ENCODE results near the gene FOXL3.

FOXL3 gene

DNA sequence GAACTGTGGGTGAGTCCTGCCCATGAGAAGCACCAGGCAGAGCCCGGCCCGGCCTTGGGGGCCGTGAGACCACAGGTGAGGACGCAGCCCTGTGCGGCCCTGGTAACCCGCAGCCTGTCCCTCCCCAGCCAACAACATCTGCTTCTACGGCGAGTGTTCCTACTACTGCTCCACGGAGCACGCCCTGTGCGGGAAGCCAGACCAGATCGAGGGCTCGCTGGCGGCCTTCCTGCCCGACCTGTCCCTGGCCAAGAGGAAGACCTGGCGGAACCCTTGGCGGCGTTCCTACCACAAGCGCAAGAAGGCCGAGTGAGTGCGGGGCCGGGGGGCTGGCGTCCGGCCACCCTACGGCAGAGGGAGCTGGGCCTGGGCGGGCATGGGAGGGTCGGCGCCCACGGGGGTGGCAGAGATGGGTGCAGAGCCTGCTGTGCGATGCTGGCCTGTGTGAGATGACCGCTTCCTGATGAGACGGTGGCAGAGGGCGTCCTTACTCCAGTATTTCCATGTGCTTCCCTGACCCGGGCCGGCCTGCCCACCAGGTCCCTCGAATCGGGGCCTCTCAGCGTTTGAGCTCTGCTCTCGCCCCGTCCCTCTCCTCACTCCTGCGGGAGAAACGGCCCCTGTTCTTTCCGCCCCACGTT is 34.1 kb upstream of the FOXL3 start:
- DNase-seq: no peak

DNA sequence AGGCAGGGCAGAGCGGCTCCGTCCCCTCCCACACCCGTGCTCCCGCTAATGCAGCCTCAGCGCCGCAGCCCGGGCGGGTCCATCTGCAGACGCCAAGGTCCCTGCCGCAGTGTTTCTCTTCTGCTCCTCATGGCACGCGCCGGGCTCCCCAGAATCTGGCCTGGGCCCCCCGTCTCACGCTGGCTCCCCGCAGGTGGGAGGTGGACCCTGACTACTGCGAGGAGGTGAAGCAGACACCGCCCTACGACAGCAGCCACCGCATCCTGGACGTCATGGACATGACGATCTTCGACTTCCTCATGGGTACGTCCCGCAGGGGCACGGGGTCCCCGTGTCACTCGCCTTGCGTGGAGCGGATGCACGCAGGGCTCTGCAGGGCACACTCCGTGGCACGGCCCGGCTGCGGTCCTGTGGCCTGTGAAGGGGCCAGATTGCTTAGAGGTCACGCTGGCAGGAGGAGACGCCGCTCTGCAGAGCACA is 33.5 kb upstream of the FOXL3 start:
- DNase-seq: no peak

DNA sequence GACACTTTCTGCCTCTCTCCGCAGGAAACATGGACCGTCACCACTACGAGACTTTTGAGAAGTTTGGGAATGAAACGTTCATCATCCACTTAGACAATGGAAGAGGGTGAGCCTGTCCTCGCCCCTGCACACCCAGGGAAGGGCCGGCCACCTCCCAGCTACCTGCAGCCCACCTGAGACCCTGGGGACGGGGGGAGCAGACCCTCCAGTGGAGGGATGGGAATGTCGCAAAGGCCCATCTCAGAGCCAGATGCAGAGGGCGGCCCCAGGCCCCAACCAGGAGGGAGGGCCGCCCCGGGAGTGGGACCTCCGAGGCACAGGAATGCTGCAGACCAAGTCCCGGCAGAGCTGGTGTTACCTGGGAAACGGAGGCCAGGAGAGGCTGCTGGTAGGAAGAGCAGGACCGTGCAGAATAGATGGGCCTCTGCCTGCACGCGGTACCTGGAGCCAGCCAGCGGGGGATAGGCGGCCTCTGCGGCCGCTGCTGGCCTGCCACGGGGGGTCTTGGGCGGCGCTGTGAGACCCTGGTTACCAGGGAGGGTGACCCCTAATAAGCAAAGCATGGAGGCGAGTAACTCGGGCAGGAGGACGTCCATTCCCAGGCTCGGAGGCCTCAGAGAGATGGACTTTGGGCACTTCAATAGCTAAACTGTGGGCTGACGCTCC is 32.9 kb upstream of the FOXL3 start:
- DNase-seq: no peak

DNA sequence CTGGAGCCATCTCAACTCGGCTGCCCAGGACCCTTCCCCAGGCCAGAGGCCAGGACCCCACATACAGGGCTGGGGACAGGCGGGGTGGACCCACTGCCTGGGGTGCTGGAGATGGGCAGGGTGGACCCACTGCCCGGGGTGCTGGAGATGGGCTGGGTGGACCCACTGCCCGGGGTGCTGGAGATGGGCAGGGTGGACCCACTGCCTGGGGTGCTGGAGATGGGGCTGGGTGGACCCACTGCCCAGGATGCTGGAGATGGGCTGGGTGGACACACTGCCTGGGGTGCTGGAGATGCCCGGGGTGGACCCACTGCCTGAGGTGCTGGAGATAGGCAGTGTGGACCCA is 32.4 kb upstream of the FOXL3 start:
- DNase-seq: no peak

DNA sequence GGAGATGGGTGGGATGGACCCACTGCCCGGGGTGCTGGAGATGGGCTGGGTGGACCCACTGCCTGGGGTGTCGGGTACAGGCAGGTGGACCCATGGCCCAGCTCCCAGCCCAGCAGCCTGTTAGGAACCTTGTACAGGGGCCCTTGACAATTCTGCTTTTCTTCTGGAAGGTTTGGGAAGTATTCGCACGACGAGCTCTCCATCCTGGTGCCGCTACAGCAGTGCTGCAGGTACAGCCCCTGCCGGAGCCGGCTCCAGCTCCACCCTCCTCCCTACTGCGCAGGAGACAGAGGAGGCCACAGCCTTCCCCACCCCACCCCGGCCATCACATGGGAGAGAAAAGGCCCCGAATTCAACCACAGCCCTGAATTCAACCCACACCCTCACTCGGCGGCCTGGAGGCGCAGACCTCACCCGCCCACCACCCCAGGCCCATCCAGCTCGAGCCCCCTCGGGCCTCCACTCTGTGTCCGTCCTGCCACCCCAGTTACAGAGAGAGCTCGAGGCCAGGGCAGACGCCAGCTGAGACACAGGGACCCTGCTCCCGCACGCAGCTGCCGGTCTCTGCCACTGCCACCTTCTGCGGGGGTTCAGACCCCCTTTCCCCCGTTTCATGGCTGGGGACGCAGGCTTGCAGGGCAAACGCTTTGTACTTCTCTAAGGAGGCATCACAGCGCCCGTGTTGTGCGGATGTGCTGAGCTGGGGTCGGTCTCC is 31.3 kb upstream of the FOXL3 start:
- no peak for DNase-seq

DNA sequence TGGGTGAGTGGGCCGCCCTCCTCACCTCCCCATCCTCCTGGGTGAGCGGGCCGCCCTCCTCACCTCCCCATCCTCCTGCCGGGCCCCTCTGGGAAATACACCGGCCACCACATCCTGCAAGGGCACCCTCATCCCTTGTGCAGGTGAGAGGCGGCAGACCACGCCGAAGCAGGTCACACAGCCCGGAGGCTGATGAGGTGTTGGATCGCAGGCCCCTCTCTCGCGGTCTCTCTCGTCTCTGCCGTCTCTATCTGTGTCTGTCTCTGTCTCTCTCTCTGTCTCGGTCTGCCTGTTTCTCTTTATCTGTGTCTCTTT is 30.8 kb upstream of the FOXL3 start:
- DNase-seq: no peak

DNA sequence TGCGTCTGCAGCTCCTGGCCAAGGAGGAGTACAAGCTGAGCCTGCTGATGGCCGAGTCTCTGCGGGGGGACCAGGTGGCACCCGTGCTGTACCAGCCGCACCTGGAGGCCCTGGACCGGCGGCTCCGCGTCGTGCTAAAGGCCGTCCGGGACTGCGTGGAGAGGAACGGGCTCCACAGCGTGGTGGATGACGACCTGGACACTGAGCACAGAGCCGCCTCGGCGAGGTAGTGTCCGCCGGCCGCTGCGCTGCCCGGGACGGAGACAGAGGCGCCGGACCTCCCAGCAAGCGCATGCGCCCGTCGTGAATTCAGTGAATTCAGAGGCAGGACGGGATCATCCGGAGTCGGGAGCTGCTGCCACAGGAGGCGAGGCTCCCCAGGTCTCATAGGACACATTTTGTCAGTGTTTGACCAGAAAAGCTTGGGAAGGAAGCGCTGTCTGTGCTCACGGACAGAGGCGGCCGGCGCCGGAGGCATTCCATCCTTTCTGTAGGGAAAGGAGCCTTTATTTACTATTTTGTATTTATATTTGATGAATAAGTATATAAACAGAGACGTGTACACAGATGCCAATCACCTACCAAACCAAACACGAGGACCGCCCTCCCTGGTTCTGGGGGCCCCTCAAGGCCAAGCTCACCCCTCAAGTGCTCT is 30.1 kb upstream of the FOXL3 start:
- no peak for DNase-seq

DNA sequence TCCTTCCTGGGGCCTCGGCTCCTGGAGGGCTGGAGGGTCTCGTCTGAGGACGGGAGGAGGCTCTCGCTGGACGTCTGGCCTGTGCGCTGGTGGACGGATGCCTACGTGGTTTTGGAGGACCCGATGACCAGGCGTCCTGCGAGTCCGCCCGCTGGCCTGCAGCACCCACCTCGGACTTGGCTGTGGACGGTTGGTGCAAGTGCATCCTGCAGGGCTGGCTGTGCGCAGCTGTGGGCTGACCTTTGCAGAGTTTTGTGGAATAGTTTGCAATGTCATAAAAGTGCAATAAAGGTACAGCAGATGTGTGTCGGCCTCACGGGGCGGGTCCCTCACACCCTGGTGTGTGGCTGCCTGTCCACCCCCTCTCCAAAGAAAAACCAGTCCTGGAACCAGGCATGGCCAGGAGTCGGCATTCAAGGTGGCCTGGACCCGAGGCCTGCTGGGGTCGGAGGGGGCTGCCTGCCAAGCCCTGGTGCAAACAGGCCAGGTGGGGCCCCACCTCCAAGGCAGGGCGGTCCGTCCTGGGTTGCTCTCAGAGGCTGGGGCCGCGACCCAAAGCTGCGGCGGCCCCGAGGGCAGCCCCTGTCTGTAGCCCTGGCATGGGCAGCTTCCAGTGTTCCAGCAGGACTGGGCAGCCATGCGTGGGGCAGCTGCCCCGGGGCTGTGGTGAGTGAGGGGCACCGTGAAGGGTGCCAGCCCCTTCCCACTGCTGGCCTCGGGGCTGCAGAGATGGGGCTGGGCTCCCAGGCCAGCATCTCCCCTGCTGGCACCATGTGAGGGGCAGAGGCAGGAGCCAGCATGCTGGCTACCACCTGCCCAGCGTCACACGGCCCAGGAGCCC is 29.3 kb upstream of the FOXL3 start:
- no peak for DNase-seq

DNA sequence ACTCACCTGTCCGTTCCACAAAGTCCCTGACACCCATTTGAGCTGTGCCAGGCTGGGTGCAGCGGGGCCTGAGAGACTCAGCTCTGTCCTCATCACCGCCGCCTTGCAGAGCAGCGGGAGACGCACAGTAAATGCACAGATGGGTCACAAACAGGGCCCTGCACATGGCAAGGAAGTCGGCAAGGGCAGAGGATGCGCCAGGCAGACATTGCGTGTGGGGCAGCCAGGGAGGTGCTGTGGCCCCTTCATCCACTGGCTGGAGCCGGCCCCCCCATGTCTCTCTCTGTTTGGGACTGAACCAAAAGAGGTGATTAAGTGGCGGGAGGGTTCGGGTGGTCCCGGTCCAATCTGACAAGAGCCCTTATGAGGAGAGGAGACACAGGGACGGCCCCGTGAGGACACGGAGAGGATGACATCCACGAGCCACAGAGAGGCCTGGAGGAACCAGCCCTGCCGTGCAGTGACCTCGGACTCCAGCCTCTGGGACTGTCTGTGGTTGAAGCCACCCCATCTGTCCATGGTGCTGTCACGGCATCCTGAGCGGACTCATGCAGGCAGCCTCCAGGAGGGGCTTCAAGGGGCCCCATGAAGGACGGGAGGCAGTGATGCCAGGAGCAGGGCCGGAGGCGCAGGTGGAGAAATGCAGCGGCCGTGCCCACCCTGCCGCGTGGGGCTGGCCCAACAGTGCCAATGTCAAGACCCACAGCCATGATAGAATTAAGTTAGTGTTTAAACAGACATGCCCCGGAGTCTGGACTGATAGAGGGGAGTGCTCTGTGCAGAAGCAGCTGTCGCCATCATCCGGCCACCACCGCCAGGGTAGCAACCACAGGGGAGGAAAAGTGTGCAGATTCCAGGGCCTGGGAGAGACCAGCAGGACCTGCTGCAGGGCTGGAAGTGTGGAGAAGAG is 28.4 kb upstream of the FOXL3 start:
- no peak for DNase-seq

DNA sequence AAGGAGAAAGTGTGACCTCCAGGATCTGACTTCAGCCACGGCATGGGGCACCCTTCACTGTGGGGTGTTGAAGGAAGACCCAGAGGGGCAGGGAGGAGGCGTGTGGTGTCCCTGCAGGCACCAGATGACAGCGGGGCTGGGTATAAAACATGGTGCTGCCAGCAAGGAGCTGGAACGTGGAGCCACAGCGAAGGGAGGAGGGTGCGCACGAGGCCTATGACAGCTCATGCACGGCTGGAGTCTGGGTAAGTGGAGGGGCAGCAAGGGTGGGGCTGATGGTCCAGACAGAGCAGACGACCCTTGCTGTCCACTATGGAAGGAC is 27.8 kb upstream of the FOXL3 start:
- no peak for DNase-seq

DNA sequence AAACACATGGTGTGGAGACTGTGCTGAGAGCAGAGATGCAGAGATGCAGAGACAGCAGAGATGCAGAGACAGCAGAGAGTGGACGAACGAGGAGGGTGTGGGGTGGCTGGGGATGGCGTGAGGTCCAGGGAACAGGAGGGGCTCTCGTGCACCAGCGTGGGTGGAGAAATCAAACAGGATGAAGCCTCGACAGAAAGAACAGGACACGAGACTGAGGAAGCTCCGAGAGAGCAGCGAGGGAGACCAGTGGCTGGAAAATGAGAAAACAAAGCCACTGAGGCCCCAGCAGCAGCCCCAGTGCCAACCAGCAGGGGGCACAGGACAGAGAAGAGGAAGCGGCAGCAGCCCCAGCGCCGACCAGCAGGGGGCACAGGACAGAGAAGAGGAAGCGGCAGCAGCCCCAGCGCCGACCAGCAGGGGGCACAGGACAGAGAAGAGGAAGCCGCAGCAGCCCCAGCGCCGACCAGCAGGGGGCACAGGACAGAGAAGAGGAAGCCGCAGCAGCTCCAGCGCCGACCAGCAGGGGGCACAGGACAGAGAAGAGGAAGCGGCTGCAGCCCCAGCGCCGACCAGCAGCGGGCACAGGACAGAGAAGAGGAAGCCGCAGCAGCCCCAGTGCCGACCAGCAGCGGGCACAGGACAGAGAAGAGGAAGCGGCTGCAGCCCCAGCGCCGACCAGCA is 27.2 kb upstream of the FOXL3 start:
- peak in 3 of 5 experiments; percentile 38 to 55 (median 54) for DNase-seq

DNA sequence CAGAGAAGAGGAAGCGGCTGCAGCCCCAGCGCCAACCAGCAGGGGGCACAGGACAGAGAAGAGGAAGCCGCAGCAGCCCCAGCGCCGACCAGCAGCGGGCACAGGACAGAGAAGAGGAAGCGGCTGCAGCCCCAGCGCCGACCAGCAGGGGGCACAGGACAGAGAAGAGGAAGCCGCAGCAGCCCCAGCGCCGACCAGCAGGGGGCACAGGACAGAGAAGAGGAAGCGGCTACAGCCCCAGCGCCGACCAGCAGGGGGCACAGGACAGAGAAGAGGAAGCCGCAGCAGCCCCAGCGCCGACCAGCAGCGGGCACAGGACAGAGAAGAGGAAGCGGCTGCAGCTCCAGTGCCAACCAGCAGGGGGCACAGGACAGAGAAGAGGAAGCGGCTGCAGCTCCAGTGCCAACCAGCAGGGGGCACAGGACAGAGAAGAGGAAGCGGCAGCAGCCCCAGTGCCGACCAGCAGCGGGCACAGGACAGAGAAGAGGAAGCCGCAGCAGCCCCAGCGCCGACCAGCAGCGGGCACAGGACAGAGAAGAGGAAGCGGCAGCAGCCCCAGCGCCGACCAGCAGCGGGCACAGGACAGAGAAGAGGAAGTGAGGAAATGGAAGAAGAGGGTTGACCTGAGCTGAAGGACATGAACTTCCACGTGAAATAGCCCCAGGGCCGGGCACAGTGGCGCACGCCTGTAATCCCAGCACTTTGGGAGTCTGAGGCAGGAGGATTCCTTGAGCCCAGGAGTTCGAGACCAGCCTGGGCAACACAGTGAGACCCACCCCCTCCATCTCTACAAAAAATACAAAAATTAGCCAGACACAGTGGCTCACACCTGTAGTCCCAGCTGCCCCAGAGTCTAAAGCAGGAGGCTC is 26.3 kb upstream of the FOXL3 start:
- peak in 3 of 5 experiments; percentile 13 to 61 (median 36) for DNase-seq

DNA sequence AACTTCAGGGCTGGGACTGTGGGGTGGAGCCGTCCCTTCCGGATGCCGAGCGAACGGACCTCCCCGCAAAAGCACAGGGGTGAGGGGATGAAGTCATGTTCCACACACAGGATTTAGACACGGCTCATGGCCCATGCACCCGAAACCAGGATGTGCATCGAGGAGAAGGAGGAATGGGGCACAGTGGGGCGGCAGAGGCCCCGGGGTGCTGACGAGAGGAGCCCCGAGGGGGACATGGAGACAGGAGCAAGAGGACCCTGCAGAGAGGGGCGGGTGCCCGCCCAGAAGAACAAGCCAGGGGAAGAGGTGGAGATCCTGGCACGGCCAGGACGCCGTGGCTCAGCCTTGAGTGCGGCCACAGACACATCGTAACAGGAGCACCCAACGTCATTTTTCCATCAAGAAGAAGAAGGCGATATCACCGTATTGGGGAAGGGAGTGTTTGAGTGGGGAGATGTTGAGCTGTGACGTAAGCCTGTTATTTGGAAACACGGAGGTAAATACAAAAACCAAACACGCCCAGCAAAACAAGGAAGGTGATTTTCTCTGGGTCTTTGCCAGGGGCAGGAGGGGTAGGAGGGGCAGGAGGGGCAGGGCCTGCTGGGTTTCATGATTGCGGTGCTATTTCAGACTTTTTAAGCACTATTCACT is 25.3 kb upstream of the FOXL3 start:
- DNase-seq: no peak

DNA sequence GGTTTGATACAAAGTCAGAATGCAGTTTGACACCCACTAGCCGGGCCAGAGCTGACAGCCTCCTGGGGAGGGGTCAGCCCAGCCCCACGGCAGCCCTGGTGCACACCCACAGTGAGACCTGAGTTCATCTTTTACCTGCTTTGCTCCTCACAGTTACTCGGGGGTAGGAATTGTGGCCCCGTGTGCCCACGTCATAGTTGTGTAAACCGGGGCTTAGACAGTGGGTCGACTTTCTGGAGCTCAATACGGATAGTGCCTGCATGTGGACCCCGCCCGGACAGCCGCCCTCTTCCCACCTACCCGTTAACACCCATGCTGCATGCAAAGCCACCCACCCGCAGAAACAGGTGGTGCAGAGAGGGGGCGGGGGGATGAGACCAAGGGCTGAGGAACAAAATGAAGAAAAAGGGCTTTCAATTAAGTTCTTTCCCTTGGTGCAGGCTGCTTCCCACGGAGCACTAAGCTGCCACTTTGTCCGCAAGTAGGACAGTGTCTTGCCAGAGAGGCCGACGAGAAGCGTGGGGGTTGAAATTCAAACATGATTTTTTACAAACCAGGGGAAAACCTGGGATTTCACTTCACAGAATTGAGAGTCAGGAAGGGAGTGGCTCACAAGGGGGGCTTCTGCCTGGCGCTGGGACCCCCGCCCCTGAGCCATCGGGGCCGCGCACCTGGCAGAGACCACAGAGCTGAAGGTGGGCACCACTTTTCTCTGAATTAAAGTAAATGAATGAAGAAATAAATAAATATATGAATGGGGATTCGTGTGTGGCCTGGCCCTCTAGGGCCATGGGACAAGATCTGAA is 24.6 kb upstream of the FOXL3 start:
- DNase-seq: no peak

DNA sequence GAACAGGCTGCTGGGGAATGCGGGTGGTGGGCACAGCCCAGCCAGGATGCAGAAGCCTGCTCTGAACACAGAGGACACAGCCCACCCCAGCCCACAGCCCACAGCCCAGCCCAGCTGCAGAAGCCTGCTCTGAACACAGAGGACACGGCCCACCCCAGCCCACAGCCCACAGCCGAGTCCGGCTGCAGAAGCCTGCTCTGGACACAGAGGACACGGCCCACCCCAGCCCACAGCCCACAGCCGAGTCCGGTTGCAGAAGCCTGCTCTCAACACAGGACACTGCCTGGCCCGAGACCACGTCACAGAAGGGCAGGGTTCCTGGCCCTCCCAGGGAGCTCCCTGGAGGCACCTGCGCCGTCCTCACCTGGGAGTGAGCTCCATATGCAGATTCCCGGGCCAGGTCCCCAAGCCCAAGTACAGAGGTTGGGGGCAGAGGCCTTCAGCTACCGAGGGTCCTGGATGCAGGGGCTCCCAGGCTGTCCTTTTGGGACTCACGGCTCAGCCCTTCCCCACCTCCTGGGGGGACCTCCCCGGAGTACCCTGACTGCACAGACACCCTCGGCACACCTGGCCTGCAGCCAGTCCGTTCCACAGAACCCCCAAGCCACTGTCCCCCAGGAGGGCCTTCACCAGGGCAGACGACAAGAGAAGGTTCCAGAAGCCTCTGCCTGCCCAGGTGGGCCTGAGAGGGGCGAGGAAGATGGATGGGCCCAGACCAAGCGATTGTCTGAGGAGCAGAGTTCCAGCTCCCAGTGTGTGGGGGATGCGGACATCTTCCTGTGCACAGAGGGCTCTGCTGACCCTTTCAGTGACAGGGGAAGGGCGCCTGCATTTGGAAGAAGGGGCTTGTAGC is 23.7 kb upstream of the FOXL3 start:
- no peak for DNase-seq

DNA sequence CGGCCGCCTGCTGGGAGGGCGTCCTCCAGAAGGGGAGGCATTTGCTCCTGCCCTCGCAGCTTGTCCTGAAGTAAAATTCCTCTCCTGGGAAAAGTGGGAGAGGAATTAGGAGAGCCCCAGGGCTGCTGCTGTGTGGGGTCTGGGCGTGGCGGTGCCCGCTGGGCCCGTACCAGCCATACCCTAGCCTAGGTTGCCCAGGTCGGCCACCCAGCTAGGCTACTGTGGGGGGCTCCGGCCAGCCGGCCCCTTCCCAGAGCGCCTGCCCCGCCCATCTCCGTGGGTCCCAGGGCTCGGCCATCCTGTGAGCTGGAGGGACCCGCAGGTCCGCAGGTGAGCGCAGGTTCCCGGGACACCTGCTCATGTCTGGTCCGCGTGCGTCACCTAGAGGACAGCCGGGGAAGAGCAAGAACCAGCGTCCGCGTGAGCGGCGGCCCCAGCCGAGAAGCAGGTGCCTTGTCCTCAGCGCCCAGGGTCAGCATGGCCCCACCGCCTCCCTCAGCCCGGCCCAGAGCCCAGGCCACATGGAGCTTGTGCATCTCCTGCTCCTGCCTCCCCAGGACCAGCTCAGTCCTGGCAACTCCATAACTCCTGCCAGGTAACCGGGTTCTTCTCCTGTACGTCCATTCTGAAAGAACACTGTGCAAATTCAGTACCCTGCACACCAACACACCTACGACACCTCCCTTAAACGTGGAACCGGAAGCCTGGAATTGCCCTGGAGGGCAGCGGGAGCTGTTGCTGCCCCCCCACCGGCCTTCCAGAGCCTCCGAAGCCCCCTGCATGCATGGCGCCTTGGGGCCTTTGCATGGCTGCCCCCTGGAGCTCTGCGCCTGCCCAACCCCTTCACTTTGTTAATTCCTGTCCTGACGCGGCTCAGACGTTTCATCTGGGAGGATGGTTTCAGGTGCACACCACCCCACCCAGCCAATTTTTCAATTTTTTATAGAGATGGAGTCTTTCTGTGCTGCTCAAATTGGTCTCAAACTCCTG is 22.8 kb upstream of the FOXL3 start:
- no peak for DNase-seq

DNA sequence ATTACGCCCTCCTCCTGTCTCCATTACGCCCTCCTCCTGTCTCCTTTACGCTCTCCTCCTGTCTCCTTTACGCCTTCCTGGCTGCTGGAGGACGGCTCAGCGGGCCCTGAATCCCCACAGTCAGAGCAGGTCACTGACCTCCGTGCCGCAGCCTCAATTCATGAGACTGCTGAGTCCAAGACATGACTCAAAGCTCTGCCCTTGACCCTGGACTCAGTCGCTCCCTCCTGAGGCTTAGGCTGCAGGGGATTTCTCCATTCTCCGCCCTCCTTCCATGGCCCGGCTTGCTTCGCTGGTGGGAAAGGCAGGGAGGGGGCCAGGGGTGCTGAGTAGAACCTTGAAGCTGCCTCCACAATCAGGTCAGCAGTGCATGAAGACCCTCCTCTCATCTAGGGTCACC is 21.0 kb upstream of the FOXL3 start:
- no peak for DNase-seq

All from T-helper 2 cell (primary cell).